GM21367 (cell line): ENCODE measurements around the gene MYCBP2.
"Not testable (repeated sequence)": the region's sequence is repeated elsewhere in the genome, so short reads cannot be mapped to it uniquely, and the experiment has no call there.

Source experiments
- ATAC-seq: cut with Tn5 transposase; IDR thresholded peaks from one replicate; pipeline ENCODE4 v1.9.1; 2021; ENCODE audit not compliant: unreplicated experiment

Gene MYCBP2

DNA sequence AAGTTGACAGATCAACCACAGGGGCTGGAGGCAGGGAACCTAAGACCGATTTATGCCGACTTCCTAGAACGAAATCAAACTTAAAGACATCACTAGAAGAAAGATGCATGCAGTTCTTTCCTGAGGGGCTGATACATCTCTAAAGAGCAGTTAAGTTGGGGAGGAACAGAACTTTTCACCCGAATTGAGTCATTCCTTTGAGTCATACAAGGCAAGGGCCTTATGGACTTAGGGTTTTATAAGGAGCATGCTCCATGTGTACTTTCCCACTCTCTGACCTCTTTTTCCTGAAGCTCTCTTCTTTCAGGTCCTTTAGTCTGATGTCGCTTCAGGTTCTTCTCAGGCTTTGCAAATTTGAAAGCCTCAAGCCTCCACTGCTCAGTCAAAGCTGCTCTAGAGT is 292.0 kb downstream of the MYCBP2 start:
- ATAC-seq, result no peak

DNA sequence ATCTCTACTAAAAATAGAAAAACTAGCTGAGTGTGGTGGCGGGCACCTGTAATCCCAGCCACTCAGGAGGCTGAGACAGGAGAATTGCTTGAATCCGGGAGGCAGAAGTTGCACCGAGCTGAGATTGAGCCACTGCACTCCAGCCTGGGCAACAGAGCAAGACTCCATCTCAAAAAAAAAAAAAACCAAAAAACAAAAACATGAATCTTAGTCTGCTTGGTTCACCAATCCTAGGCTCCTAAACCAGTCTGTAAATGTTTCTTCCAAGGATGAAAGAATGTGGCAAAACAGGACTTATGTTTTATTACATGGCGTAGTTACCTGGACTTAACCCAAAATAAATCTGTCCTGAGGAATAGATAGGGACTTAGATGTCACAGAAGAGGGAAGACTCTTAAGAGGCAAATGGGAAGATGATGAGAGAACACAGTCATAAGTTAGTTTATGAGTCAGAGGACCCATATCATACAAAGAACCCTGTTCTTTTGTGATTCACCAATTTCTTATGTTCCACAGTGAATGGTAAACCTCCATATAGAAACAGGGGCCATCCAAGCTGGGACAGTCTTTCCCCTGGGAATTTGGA is 293.1 kb downstream of the MYCBP2 start:
- ATAC-seq, result no peak

DNA sequence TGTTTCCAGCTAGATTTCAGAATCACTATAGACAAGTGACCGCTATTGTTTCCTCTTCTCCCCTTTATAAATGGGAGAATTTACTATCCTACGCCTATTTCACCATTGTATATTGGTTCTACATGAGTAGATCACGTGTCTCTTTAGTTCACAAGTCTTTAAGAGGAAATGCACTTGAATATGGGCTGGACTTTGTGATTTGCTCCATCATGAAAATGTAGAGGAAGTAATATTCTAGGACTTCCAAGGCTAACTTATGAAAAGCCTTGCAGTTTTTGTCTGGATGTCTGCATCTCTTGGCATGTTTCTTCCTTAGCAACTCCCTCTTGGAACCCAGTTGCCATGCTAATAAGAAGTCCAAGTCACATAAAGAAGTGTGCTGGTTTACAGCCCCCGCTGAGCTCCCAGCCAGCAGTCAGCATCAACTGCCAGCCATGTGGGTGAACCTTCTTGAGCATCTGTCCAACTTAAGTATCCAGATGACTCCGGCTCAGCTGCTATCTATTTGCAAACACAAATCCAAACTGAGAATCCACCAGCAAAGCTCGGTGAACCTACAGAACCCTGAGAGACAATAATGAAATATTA is 295.1 kb downstream of the MYCBP2 start:
- ATAC-seq, result no peak

DNA sequence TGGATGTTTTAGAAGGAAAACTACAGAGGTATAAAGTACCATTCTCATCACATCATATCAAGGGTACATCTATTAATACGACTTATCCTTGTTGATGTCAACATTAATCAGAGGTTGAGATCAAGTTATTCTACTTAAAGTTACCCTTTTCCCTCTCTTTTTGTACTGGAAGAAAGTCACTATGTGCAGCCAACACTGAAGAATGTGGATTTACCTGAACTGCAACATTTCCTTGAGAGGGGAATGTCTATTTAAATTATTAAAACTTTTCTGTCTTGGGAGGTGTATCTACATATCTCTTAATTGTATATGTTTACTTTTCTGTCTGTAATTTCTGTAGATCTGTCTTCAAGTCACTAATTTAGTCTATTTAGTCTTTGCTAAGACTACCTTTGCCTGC is 297.5 kb downstream of the MYCBP2 start:
- no peak for ATAC-seq

DNA sequence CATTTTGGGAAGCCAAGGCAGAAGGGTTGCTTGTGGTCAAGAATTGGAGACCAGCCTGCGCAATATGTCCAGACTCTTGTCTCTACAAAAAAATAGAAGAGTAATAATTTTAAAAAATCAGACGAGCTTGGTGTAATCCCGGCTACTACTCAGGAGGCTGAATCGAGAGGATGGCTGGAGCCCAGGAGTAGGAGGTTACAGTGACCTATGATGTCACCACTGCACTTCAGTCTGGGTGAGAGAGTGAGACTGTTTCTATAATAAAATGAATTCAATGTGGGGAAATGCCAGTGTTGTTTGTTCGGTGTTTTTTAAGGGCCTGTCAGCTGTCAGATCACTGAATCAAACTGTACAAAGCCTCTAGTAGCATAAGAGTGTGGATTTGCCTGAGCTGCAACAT is 298.7 kb downstream of the MYCBP2 start:
- no peak for ATAC-seq

DNA sequence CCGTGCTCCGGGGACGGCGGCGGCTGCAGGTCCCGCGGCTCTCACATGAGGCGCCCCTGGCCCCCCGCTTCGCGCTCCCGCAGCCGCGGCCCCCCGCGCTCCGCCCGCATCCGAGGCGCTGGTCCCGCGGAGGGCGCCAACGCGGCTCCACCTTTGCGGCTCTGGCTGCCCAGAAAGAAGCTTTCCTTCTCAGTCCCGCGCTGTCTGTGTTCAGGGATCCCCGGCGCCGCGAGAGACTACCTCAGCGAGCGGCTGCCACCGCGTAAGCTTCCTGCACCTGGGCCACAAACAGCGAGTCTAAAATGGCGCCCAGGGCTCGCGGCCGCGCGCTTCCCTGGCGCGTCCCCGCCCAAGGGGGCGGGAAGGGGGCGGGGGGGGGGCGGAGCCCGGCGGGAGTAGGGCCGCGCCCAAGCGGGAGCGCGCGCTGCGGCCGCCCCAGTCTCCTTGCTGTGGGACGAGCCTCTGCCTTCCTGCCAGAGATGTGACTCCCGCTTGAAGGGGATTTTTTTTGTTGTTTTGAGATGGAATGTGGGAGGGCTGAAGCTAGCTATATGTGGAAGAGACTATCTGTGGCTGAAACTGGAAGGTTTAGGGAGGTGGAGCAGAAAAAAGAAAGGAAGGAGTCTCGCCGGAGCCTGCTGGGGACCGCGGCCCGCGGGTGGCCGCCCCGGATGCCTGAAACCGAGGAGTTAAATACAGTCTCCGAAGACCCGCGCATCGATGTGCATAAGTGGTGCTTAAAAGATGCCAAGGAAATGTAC is 299.9 kb downstream of the MYCBP2 start, which contains the start of gene FBXL3:
TSS of gene FBXL3 (minus strand) at position 299 of the 761 bp plus-strand sequence. CDS start 5,299 bp downstream, outside the sequence.
- peak; percentile 63 for ATAC-seq

DNA sequence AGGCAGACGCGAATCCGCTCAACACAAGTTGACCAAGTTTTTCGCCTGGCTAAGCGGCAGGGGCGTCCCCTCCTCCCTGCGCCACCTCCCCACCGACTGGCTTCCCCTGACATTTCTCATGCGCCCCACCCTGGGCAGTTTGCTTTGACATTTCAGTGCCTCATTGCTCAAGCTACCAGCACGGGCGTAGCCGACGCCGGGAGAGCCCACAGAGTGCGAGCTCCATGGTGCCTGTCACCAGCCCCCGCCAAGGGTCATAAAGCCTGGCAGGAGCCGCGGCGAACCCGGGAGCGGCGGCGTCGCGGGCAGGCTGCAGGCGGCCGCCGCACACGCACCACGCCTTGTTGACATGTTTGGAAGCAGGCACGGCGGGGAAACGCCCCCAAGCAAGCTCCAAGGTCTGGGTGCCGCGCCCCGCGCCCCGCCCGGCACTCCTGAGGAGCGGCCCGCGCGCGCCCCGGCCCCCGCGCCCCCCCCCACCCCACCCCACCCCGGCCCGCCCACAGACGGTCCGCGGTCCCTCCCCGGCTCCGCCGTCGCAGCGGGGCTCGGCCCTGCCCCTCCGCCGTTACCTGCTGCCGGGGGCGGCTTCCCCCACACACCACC is 300.5 kb downstream of the MYCBP2 start:
- peak; percentile 56 for ATAC-seq

DNA sequence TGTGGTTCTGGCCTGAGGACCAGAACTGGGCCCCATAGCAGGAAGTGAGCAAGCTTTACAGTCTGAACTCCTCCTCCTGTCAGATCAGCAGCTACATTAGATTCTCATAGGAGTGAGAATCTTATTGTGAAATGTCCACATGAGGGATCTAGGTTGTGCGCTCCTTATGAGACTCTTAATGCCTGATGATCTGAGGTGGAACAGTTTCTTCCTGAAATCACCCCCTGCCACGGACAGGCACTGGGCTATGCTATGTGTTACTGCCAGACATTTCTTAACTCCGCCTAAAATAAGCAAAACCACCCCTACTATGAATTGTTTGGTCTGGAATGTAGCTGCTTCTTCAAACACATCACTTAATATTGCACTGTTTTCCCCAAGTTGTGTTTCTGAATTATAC is 304.6 kb downstream of the MYCBP2 start:
- no peak for ATAC-seq

DNA sequence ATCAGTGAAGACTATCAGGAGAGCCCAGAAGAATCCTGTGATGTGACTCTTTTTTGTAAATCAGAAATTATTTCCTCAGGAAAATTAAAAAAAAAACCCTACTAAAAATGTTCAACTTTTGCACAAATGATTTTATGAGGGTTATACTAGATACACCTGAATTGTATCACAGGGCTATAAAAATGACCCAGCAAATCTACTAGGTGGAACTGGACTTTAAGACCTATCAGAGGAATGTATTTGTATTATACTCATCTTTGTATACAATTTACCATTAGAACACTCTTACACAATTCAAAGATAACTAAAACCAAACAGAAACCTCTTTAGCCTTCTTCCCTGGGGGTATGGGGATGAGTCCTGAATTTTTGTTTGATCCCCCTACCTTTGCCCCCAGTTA is 307.1 kb downstream of the MYCBP2 start:
- ATAC-seq, result no peak

DNA sequence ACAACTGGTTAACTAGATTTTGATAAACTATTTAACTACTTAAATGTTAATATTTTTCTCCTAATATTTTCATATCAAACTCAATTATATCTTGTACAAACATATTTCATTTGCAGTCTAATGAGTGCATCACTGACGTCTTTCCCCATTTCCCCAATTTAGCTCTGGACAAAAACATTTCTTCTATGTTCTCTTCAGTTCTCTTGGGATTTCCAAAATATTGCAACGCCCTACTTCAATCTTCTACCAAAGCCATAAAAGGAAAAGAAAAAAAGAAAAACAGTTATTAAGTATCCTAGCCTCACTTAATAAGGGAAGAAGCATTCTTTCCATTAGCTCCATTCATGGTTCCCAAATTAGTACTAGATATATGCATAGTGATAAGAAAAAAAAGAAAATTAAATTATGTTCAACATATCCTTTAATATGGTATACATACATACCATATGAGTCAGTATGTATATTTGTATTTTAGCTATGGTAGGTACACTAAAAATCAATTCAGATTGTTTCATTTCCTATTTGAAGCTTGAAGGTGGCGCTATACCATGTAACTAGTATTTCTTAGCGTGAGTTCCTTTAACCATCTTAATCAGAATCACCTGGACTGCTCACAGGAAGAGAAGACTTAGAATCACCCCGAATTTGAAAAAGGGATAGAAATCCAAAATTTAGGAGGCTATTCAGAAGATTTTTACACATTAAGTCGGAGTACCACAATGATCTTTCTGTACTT is 309.8 kb downstream of the MYCBP2 start:
- ATAC-seq, result no peak

DNA sequence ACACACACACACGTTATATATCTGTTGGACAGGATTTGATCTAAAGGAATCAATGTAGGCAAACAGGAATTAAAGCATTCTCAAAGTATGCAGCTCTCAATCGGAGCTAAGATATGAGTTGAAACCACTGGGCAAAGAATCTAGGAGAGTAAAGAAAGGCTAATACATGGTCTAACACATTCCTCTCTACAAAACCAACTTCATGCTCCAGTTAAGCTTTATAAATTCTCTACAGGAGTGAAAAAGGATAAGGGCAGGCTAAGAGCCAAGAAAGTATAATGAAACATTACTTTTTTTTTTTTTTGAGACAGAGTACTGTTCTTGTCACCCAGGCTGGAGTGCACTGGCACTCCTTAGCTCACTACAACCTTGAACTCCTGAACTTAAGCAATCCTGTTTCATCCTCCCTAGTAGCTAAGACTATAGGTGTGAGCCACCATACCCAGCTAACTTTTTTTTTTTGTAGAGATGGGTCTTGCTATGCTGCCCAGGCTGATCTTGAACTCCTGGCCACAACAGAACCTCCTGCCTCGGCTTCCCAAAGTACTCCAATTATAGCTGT is 310.6 kb downstream of the MYCBP2 start:
- ATAC-seq, result no peak

DNA sequence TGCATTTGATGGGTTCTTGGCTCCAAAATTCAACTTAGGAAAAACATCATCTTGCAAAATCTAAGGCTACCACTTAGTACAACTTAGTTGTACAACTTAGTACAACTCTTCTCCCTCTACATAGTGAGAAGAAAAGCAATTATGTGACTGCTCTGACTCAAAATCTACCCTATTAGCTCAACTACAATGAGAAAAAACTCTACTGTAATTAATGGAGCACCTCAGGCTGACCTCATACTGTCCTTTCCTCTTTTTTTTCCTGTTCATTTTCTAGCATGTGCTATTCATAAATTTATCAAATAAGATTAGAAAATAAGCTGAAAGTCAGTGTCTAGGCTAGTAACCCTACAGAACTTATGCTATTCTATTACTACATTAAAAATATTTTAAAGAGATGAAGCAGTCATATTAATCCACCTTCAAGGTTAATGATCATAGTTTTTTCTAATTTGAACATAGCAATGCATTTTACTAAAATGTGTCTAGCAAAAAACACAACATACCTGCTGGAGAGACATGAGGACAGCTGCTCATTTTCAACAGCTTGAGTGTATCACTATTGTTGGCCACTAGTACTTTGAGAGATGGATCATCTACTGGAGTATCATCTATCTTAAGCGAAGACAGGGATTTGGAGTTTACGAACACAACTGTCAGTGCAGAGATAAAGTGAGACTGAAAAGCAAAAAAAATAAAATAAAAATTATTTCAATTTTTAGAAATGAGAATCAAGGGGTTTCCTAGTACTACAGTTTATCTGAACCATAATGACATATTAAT is 311.8 kb downstream of the MYCBP2 start:
- no peak for ATAC-seq

DNA sequence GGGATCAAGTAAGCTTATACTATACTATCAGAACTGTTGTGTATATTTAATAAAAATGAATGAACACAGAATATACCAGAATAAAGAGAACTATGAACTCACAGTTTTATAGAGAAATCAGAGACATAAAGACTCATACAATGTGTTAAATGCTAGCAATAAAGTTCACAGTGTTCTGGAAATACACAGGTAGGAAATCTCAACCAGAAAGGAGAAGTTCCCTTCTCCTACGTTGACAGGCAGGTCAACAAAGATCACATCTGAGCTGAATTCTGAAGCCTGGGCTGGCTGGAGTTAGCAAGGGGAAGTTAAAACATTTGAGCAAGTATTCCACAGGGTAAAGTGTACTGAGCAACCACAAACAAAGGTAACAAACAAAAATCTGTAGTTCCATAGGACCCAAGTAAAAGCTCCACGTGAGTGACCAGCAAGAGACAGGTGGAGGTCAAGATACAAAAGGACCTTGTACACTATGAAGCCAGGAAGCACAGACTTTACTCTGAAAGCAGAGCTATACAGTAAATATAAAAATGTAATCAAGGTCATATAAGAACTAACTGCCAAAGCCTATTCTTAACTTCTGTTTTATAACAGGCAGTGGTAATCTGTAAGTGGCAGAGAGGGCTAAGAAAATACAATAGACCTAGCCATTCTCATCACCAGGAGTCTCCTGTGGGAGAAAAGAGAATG is 312.9 kb downstream of the MYCBP2 start:
- ATAC-seq, result no peak

DNA sequence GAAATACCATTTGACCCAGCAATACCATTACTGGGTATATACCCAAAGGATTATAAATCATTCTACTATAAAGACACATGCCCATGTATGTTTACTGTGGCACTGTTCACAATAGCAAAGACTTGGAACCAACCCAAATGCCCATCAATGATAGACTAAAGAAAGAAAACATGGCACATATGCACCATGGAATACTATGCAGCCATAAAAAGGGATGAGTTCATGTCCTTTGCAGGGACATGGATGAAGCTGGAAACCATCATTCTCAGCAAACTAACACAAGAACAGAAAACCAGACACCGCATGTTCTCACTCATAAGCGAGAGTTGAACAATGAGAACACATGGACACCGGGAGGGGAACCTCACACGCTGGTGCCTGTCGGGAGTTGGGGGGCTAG is 317.2 kb downstream of the MYCBP2 start:
- not testable (repeated sequence) for ATAC-seq

DNA sequence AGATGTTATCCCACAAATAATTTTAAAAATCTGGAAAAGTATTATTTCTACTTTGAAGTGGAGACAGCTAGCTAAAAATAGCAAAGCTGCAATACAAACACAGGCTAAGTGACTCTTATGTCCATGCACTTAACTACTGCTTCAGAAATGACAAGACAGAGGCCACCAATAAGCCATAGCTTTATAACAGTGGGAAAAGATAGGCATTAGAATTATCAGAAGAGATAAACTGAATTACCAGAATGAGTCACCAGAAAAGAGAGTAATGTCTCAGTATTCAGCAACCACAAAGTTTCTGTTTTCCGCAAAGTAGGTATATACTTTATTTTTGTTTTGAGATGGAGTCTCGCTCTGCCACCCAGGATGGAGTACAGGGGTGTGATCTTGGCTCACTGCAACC is 317.9 kb downstream of the MYCBP2 start:
- no peak for ATAC-seq

DNA sequence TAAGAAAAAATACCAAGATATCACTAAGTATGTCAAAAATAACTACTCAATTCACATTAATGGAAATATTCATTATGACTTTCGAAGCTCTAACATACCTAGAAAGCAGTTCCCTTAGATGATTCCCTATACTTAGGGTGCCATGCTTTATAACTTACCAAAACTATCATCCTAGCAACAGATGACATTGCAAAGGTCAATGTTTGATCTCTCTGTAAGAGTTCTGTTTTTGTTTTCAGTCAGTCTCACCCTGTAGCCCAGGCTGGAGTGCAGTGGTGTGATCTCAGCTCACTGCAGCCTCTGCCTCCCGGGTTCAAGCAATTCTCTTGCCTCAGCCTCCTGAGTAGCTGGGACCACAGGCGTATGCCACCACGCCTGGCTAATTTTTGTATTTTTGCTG is 318.6 kb downstream of the MYCBP2 start:
- ATAC-seq, result not testable (repeated sequence)

DNA sequence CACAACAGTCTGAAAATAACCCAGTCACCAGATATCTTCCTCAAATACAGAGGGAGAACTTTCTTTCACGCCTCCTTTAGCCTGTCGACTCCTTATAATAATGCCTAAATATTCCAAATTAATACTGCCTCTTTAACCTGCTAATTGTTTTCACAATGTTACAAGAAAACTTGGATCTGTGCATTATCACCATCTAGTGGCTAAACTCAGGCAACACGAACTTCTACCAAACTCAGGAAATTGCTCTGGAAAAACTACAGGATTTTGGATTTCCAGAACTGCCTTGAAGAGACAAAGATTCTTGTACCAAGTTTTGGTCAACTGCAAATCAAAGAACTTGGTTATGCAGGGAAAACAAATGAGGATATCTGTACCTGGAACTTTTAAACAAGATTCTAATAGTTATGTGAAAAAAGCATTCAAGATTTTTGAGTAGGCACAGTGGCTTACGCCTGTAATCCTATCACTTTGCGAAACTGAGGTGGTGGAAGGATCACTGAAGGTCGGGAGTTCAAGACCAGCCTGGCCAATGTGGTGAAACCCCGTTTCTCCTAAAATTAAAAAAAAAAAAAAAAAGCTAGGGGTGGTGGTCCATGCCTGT is 324.2 kb downstream of the MYCBP2 start:
- no peak for ATAC-seq

DNA sequence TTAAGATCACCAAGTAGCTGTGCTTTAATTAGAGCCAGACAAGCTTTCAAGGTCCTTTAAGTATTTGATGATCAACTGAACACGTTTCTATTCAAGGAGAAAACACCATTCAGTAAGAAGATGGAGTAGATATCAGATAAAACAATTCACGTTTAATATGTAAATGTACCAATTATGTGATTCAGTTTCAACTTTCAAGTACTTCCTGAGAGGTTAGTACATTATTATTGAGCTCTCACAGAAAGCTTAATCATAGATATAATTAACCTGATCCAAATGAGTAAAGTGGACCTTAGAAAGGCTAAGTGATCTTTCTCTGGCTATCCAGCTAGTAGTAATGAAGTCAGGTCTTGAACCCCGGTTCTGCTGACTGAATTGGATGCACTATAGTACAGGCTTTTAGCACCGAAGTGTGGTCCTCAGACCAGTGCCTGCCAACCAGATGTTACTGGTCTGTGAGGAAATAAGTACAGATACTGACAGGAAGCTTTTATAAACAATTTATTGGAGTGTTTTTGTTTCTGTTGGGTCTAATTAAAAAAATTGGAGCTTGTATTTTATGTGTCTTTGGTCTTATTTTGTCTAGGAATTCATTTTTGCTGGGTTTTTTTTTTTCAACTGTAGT is 324.8 kb downstream of the MYCBP2 start:
- ATAC-seq, result no peak

DNA sequence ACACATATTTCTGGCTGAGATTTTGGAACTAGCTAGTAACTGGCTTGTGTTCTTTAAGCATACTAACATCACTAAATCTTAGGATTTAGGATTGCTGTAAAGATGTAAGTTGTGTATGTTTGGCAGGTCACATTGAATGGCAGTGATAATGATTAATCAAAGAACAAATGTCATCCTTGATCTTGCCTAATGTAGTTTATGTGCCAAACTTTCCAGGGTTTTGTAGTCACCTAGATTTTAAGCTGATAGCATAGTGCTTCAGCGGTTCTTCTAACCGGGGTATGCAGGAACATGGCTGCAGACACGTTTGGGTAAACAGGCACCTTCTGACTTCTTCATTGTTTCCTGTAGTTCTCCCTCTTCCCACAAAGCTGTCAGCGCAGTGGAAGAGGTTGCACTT is 325.4 kb downstream of the MYCBP2 start:
- no peak for ATAC-seq
